Measurements from ENCODE around the gene PTGER1. TPM values are rescaled to one million over a fixed set of nuclear protein-coding genes. Genes with fewer than 3 reads are reported as not detected.

Gene PTGER1
- total RNA-seq: 0.78 and 1.1 TPM in 2 replicates

DNA sequence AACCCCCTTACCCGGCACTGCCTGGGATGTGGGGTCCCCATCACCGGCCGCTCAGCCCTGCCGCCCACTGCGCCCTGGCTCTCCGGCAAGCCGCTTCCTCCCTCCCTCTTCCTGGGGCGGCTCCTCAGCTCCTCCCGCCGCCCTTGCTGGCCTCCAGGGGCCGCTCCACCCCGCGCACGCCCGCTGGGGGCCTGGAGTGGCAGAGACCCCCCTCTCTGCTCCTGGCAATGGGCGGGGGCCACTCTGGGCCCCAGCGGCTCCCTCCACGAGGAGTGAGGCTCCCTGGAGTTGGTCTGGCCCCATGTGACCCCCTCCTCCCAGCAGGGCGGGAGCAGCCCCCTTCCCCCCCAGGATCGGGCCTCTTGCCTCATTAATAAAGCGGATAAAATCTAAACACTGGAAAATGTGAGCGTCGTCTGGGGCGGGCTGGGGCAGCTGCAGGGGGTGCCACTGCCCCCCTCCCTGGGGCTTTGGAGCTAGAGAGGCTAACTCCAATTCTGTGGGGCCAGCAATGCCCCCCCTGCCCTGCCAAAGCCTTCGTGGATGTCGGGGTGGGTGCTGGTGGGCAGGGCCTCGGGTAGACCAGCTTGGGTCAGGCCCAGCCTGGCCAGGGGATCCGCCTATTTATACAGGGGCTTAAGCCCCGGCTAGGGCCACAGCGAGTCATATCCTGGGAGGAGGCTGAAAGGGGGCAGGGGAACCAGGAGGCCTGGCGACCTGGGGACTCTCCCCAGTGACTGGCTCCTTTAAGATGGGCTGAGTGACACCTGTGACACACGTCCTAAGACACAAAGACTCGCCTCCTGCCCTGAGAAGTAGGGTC lies at the start of gene PTGER1:
PTGER1 (minus strand) TSS at position 104 of the 823 bp plus-strand sequence. CDS start 1,034 bp downstream, outside the sequence.
- peak; percentile 79 for DNase-seq
- H3K36me3 Mint-ChIP-seq (ENCODE audit: low read depth): peaks cover 20% of the 10 kb centered on the region
- H3K4me3 Mint-ChIP-seq: peak within 1 kb of the TSS; percentile 70
- H3K27me3 Mint-ChIP-seq: peaks cover 16% of the 10 kb centered on the region
- peaks cover 26% of the 10 kb centered on the region for H3K4me1 Mint-ChIP-seq
- no peaks in the 10 kb centered on the region for H3K9me3 Mint-ChIP-seq
- intact Hi-C loops (cut with micrococcal nuclease): loop anchor here (10.0 kb wide), 1 partner anchor 591 kb away; no protein-coding TSS in a partner anchor
- H3K27ac Mint-ChIP-seq: peak within 1 kb of the TSS; percentile 58

- Mint-ChIP-seq H3K4me3 (no peak overlapping the region), H3K4me1 (peaks cover 51% of the 10 kb centered on the region), H3K9me3 (no peaks in the 10 kb centered on the region), H3K27ac (peak overlapping the region; percentile 91), H3K27me3 (no peaks in the 10 kb centered on the region), H3K36me3 (ENCODE audit: low read depth) (peaks cover 26% of the 10 kb centered on the region)
- DNase-seq: no peak
- intact Hi-C loops (cut with micrococcal nuclease): loop anchor here (10.0 kb wide), 2 partner anchors 676 to 1606 kb away; partner anchors contain the start of gene SYCE2
Observed at GRCh38 chr19:14520543-14520942, 45.4 kb upstream of the PTGER1 start.

- no peaks in the 10 kb centered on the region for H3K9me3 Mint-ChIP-seq
- peak overlapping the region; percentile 90 for H3K4me3 Mint-ChIP-seq
- H3K27me3 Mint-ChIP-seq: no peaks in the 10 kb centered on the region
- peak; percentile 66 for DNase-seq
- intact Hi-C loops (cut with micrococcal nuclease): loop anchor here (10.0 kb wide), 2 partner anchors 675 to 1605 kb away; partner anchors contain the start of gene SYCE2
- peak overlapping the region; percentile 91 for H3K27ac Mint-ChIP-seq
- H3K4me1 Mint-ChIP-seq: peaks cover 57% of the 10 kb centered on the region
- peaks cover 32% of the 10 kb centered on the region for H3K36me3 Mint-ChIP-seq (ENCODE audit: low read depth)
Observed at GRCh38 chr19:14519860-14520407, 44.8 kb upstream of the PTGER1 start.

GRCh38 chr19:14519245-14519859 lies 44.2 kb upstream of the PTGER1 start:
- DNase-seq: peak; percentile 60
- H3K4me3 Mint-ChIP-seq: peak overlapping the region; percentile 90
- intact Hi-C loops (cut with micrococcal nuclease): no loop called here
- H3K9me3 Mint-ChIP-seq: no peaks in the 10 kb centered on the region
- H3K27me3 Mint-ChIP-seq: no peaks in the 10 kb centered on the region
- H3K36me3 Mint-ChIP-seq (ENCODE audit: low read depth): peaks cover 38% of the 10 kb centered on the region
- peak overlapping the region; percentile 96 for H3K27ac Mint-ChIP-seq
- H3K4me1 Mint-ChIP-seq: peaks cover 62% of the 10 kb centered on the region

DNA sequence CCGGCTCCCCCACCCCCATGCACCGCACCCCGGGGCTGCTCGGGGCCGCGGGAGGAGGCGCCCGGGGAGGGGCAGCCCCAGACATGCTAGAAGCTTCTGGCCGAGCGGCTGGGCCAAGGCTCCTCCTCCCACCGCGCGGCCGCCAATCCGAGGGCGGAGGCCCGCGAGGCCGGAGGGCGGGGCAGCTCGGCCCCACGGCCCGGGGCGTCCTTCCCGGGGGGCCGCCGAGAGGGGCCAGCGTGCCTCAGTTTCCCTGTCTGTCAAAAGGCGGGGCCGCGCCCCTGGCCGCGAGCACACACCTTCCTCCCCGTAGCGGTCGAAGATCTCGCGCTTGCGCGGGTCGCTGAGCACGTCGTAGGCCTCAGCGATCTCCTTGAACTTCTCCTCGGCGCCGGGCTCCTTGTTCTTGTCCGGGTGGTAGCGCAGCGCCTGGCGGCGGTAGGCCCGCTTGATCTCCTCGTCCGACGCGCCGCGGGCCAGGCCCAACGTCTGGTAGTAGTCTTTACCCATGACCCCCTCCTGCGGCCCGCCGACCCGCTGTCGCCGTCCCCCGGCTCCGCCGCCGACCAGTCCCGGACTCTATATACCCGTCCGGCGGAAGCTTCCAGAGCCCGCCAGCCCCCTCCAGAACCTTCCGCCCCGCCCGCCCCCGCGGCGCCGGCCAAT lies 42.8 kb upstream of the PTGER1 start, which contains the start of gene DNAJB1:
DNAJB1 (minus strand) TSS at position 558 of the 666 bp plus-strand sequence; CDS start at position 510, 48 bp downstream.
- intact Hi-C loops (cut with micrococcal nuclease): loop anchor here (1.0 kb wide), 2 partner anchors 11 to 13 kb away; partner anchors contain the start of gene TECR
- peak within 1 kb of the TSS; percentile 90 for H3K4me3 Mint-ChIP-seq
- peak; percentile 94 for DNase-seq
- peaks cover 60% of the 10 kb centered on the region for H3K4me1 Mint-ChIP-seq
- H3K9me3 Mint-ChIP-seq: no peaks in the 10 kb centered on the region
- H3K27ac Mint-ChIP-seq: peak within 1 kb of the TSS; percentile 96
- H3K27me3 Mint-ChIP-seq: no peaks in the 10 kb centered on the region
- H3K36me3 Mint-ChIP-seq (ENCODE audit: low read depth): peaks cover 44% of the 10 kb centered on the region

DNA sequence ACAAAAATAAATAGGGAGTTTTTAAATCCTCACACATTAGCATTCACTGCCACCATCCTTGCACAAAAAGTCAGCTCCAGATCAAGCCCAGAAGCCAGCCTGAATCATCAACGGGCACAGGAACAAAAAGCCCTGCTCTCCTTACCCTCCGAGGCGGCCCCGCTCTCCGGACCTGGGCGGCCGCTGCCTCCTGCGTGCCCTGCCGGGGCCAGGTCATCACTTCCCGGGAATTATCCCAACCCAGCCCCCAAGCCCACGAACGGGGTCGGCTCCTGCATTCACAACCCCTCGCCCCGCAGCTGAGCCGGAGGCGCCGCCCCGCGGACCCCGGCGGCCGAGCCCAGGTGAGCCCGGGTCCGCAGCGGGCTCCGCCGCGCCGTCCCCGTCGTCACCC lies 42.3 kb upstream of the PTGER1 start:
- peaks cover 44% of the 10 kb centered on the region for H3K36me3 Mint-ChIP-seq (ENCODE audit: low read depth)
- peak overlapping the region; percentile 80 for H3K27ac Mint-ChIP-seq
- H3K4me3 Mint-ChIP-seq: peak overlapping the region; percentile 90
- H3K4me1 Mint-ChIP-seq: peaks cover 56% of the 10 kb centered on the region
- DNase-seq: no peak
- H3K27me3 Mint-ChIP-seq: no peaks in the 10 kb centered on the region
- H3K9me3 Mint-ChIP-seq: no peaks in the 10 kb centered on the region
- intact Hi-C loops (cut with micrococcal nuclease): loop anchor here (1.0 kb wide), 1 partner anchor 12 kb away; no protein-coding TSS in a partner anchor

GRCh38 chr19:14516746-14517438 lies 41.7 kb upstream of the PTGER1 start:
- DNase-seq: peak; percentile 82
- Mint-ChIP-seq H3K36me3 (ENCODE audit: low read depth) (peaks cover 44% of the 10 kb centered on the region), H3K27ac (peak overlapping the region; percentile 80), H3K4me1 (peaks cover 51% of the 10 kb centered on the region), H3K9me3 (no peaks in the 10 kb centered on the region), H3K27me3 (no peaks in the 10 kb centered on the region), H3K4me3 (peak overlapping the region; percentile 90)
- intact Hi-C loops (cut with micrococcal nuclease): loop anchor here (1.0 kb wide), 1 partner anchor 12 kb away; no protein-coding TSS in a partner anchor

DNA sequence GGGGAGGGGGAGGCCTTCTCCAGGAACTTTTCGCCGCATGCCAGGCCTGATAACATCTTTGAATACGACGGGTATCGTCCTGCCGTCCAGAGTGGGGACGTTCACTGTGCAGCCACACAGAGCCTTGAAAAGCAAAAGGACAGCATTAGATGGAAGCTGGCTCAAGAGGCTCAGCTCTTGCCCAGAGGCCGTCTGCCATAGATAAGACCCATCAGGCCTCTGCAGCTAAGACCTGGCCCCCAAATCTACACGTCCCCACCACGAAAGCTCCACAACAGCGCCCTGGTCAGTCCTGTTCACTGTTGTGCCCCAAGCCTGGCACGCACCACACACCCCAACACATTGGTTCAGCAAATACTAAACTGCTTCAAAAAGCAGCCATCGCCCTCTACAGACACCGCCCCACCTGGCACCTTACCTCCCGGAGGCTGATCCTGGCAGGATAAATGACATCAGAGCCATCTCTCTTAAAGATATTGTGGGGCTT lies 40.9 kb upstream of the PTGER1 start:
- DNase-seq: peak; percentile 70
- peaks cover 49% of the 10 kb centered on the region for H3K4me1 Mint-ChIP-seq
- peak overlapping the region; percentile 90 for H3K4me3 Mint-ChIP-seq
- H3K9me3 Mint-ChIP-seq: no peaks in the 10 kb centered on the region
- no peaks in the 10 kb centered on the region for H3K27me3 Mint-ChIP-seq
- intact Hi-C loops (cut with micrococcal nuclease): no loop called here
- peak overlapping the region; percentile 45 for H3K27ac Mint-ChIP-seq
- H3K36me3 Mint-ChIP-seq (ENCODE audit: low read depth): peaks cover 44% of the 10 kb centered on the region

GRCh38 chr19:14515501-14516047 lies 40.4 kb upstream of the PTGER1 start:
- peaks cover 54% of the 10 kb centered on the region for H3K4me1 Mint-ChIP-seq
- H3K4me3 Mint-ChIP-seq: peak overlapping the region; percentile 90
- peaks cover 44% of the 10 kb centered on the region for H3K36me3 Mint-ChIP-seq (ENCODE audit: low read depth)
- intact Hi-C loops (cut with micrococcal nuclease): no loop called here
- peak overlapping the region; percentile 39 for H3K27ac Mint-ChIP-seq
- DNase-seq: peak; percentile 71
- H3K27me3 Mint-ChIP-seq: no peaks in the 10 kb centered on the region
- no peaks in the 10 kb centered on the region for H3K9me3 Mint-ChIP-seq

DNA sequence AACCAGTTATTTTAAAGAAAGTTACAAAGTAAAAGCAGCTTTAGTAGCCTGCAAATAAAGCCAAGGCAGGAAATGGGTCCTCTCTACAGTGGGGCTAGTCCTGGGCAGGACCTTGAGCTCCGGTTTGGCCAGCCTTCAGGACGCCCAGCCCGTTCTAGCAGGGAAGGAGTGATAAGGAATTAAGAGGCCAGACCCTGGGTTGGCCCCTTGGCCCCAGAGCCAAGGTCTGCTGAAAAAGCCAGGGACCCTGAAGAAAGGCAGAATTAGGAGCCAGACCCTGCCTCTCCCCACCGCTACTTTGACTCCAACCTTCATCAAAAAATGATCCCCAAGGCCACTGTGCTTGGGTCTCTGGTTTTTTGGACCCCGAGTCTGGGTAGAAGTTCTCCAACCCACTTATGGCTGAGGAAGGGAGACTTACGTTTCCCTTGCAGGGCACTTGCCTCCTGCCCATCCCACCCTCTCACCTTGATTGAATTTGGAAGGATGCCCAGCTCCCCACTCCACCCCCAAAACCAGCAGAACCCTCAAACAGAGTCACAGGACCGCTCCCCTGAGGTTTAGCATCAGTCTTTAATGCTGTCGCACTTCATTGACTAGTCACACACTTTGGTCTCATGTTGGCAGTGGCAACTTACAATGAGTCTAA lies 39.2 kb upstream of the PTGER1 start:
- Mint-ChIP-seq H3K36me3 (ENCODE audit: low read depth) (peaks cover 44% of the 10 kb centered on the region), H3K4me3 (peak overlapping the region; percentile 90), H3K27me3 (no peaks in the 10 kb centered on the region), H3K27ac (no peak overlapping the region), H3K9me3 (no peaks in the 10 kb centered on the region), H3K4me1 (peaks cover 50% of the 10 kb centered on the region)
- DNase-seq: peak; percentile 67
- intact Hi-C loops (cut with micrococcal nuclease): no loop called here

GRCh38 chr19:14512406-14512961 lies 37.3 kb upstream of the PTGER1 start:
- no peak overlapping the region for H3K27ac Mint-ChIP-seq
- peaks cover 52% of the 10 kb centered on the region for H3K4me1 Mint-ChIP-seq
- peaks cover 36% of the 10 kb centered on the region for H3K36me3 Mint-ChIP-seq (ENCODE audit: low read depth)
- H3K9me3 Mint-ChIP-seq: no peaks in the 10 kb centered on the region
- H3K27me3 Mint-ChIP-seq: no peaks in the 10 kb centered on the region
- intact Hi-C loops (cut with micrococcal nuclease): no loop called here
- H3K4me3 Mint-ChIP-seq: no peak overlapping the region
- DNase-seq: no peak

- no peak for DNase-seq
- H3K4me1 Mint-ChIP-seq: peaks cover 56% of the 10 kb centered on the region
- intact Hi-C loops (cut with micrococcal nuclease): no loop called here
- H3K9me3 Mint-ChIP-seq: no peaks in the 10 kb centered on the region
- H3K27me3 Mint-ChIP-seq: no peaks in the 10 kb centered on the region
- peaks cover 24% of the 10 kb centered on the region for H3K36me3 Mint-ChIP-seq (ENCODE audit: low read depth)
- no peak overlapping the region for H3K4me3 Mint-ChIP-seq
- H3K27ac Mint-ChIP-seq: peak overlapping the region; percentile 38
Observed at GRCh38 chr19:14511229-14511593, 36.1 kb upstream of the PTGER1 start.
